GM12873 (cell line): ENCODE data around the gene POLR3E.

Experiments used
- TF ChIP-seq, protein P1 (sequence below): IDR thresholded peaks from 2 replicates; pipeline ENCODE4 v1.5.1; 2012; ENCODE audit warnings: low read depth, mild to moderate bottlenecking, moderate library complexity, low read length, control low read depth; ENCODE audit not compliant: insufficient read depth; ENCODE audit errors: missing control alignments

Gene POLR3E

DNA sequence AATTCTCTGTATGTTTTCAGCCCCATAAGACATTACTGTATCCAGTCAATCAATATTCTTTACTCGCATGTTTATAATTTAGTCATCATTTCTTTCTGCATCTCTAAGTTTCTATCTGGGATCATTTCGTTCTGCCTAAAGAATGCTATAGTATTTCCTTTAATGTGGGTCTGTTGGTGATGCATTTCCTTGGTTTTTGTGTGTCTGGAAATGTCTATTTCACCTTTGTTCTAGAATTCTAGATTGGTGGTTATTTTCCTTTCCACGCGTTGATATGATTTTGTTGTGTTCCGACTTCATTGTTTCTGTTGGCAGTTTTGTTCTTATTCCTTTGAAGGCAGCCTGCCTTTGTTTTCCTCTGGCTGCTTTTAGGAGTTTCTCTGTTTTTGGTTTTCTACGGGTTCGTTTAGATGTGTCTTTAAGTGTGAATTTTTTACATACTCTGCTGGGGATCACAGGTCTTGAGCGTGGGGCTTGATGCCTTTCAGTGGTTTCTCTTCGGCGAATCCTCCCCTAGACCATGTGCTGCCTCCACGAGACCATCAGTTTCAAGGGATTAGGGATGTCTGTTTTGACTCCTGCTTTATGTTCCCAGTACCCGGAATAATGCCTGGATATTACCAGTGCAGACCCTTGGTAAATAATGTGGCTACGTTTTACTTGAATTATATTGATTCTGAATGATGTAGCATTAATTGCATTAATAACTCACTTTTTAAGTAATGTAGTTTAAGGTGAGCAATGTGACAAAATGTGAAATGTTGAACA, 23.5 kb downstream of the POLR3E start:
- TF ChIP-seq, protein P1, sequence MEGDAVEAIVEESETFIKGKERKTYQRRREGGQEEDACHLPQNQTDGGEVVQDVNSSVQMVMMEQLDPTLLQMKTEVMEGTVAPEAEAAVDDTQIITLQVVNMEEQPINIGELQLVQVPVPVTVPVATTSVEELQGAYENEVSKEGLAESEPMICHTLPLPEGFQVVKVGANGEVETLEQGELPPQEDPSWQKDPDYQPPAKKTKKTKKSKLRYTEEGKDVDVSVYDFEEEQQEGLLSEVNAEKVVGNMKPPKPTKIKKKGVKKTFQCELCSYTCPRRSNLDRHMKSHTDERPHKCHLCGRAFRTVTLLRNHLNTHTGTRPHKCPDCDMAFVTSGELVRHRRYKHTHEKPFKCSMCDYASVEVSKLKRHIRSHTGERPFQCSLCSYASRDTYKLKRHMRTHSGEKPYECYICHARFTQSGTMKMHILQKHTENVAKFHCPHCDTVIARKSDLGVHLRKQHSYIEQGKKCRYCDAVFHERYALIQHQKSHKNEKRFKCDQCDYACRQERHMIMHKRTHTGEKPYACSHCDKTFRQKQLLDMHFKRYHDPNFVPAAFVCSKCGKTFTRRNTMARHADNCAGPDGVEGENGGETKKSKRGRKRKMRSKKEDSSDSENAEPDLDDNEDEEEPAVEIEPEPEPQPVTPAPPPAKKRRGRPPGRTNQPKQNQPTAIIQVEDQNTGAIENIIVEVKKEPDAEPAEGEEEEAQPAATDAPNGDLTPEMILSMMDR: no peak

DNA sequence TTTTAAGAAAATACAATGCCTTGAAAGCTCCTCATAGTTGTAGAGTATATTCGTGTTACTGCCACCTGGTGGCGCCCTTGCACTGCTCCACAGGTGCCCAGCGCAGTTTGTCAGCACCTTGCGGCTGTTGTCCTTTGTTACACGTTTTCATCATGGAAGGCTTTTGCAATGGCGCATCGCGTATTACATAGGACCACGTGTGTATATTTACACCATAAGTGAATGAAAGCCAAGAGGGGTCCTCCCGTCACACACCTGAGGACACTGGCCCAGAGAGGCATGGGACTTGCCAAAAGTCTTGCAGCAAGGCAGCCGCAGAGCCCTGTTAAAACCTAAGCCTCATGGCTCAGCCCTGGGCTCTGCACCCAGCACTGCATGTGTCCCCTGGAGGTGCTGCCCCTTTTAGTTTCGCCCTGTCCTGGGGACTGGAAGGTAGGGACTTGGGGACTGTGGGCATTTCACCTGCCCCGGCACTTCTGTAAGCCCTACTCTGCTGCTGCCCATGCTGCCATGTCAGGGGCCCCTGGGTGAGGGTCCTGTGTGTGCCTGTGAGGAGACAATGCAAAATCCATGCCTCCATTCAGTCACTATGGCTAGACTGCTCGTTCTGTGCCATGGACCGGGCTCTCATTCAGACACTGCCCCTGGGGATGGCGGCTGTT, 24.3 kb downstream of the POLR3E start:
- TF ChIP-seq, protein P1: peak; percentile 86

DNA sequence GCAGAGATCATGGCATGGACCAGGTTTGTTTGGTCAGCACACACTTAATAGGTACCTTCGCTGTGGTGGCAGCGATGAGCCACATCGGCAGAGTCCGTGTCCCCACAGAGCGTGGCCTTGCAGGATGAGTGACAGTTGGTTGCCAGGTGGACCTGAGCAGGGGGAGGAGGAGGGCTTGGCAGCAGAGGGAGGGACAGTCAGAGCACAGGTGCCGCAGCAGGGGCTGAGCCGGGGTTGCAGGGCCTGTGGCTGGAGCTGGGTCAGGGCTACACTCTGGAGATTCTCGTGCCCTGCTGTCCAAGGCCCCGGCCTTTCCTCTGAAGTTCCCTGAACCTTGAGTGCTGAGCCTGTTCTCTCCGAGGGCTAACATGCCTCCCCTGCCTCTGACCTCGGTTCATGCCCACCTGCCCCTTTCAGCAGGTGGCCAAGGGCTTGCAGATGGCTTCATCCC, 24.8 kb downstream of the POLR3E start:
- TF ChIP-seq, protein P1: no peak

DNA sequence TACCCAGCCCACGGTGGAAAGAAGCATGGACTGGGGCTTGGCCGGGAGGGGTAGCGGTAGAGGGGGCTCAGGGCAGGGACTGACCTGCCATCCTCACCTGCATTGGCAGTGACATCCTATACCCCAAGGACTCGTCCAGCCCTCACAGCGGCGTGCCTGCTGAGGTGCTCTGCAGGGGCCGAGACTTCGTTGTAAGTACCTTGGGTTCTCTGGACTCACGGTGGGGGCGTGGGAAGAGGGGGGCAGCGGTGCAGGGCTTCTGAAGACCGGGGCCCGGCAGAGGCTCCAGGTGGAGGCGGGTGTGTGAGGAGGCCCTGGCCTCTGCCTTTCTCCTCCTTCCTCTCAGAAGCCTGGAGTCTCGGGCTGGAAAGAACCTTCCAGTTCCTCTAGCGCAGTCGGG, 25.5 kb downstream of the POLR3E start:
- TF ChIP-seq, protein P1: no peak

DNA sequence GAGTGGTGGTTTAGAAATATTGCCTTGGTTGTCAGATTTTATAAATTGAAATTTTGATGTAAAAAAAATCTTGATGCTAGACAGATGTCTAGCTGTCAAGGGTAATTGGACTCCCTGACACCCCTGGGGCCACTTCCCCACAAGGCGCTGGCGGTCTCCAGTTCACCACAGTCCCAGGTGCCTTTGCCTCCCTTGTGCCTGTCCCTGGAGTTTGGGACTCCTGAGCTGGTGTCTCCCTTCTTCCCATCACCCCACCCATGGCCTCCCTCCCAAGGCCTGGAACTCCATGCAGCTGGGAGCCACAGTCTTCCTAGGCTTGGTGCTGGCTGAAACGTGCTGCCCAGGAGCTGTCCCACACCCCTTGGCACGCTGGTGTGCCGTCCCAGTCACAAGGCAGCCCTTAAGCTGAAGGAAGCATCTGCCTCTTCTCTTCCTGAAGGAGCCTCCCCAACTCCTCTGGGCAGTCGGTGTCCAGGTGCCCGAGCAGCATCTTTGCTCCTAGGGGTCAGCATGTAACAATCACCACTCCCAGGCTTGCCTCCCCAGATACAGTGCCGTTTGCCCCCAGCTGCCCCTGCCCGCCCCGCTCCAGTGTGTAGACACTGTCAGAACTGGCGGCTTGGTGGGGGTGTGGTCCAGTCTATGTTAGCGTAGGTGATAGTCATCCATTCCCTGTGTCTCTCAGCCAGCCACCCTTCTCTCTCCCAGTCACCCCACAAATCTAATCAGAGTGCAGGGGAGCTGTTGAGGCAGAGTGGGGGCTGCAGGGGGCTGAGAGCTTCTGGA, 26.2 kb downstream of the POLR3E start:
- TF ChIP-seq, protein P1: no peak

DNA sequence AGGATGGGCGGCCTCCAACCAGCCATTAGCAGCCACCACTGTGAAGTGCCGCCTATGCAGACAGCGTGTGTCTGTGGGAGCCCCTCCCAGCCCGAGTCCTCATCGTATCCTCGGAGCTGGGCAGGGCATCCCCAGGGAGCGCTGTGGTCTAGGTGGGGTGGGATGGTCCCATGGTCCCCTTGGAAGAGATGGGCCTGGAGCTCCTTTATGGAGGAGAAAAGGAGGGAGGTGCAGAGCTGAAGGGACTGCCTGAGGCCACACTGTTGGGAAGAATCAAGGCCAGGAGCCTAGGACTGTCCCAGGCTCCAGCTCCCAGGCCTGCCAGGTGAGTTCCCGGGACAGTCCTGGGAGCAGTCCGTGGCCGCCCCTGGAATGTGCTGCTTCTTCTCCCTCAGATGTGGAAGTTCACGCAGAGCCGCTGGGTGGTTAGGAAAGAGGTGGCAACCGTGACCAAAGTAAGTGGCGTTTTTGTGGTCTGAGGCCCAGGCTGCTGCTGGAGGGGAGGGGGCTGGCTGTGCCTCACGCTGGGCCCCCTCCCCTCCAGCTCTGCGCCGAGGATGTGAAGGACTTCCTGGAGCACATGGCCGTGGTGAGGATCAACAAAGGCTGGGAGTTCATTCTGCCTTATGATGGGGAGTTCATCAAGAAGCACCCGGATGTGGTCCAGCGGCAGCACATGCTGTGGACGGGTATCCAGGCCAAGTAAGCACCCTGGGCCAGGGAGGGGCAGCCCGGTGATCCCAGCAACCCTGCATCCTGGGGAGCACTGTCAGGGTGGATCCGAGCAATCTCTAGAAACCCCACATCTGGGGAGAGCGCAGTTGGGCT, 27.0 kb downstream of the POLR3E start:
- TF ChIP-seq, protein P1: no peak
